Esophagus muscularis mucosa (tissue), 4 donors: ENCODE results near the gene RNF213. TPM values are rescaled to one million over a fixed set of nuclear protein-coding genes. Genes with fewer than 3 reads are reported as not detected.

Experiments
- DNase-seq: peaks from one replicate; pipeline ENCODE4 v3.0.0-alpha.2; 2017; ENCODE audit errors: extremely low spot score
- H3K27ac ChIP-seq, 4 donors: fragments of 200-600 bp; sonication (generic); replicated peaks in 1 of 4; 1 replicate in 3 of 4; 2 replicates in 1 of 4; pipeline ENCODE4 v1.5.1; 2016 to 2019; ENCODE audit warnings: mild to moderate bottlenecking in 1 of 4
- H3K27me3 ChIP-seq, 4 donors: fragments of 200-600 bp; sonication (generic); one replicate each; pipeline versions ENCODE4 v1.5.1 to v1.6.0; 2016 to 2019
- H3K36me3 ChIP-seq, 4 donors: fragments of 200-600 bp; sonication (generic); one replicate each; pipeline ENCODE4 v1.5.1; 2016 to 2019
- H3K4me1 ChIP-seq, 4 donors: fragments of 200-600 bp; sonication (generic); one replicate each; pipeline ENCODE4 v1.5.1; 2016 to 2019
- H3K4me3 ChIP-seq, 4 donors: fragments of 200-600 bp; sonication (generic); 1 replicate in 2 of 4; 2 replicates in 2 of 4; pipeline ENCODE4 v1.5.1; 2016 to 2019; ENCODE audit warnings: mild to moderate bottlenecking in 4 of 4, moderate library complexity in 1 of 4
- H3K9me3 ChIP-seq, 4 donors: fragments of 200-600 bp; sonication (generic); 1 replicate in 3 of 4; 2 replicates in 1 of 4; pipeline ENCODE4 v1.5.1; 2016 to 2019
- EP300 ChIP-seq: sonication (generic); formaldehyde crosslinking; IDR thresholded peaks from one replicate; pipeline ENCODE4 v1.6.1; 2017; ENCODE audit warnings: antibody characterized with exemption
- POLR2A ChIP-seq: fragments of 450-650 bp; IDR thresholded peaks from one replicate; pipeline ENCODE4 v1.6.1; 2017; ENCODE audit warnings: antibody characterized with exemption, moderate library complexity, mild to moderate bottlenecking, low read depth
- POLR2AphosphoS5 ChIP-seq, 2 donors: sonication (generic); formaldehyde crosslinking; IDR thresholded peaks; one replicate each; pipeline ENCODE4 v1.6.1; 2017; ENCODE audit warnings: antibody characterized with exemption in 2 of 2
- WGBS: methylation state at CpG from one replicate; pipeline ENCODE4 v1.1.5; 2018; 5-methylcytosine and 5-hydroxymethylcytosine counted together
- intact Hi-C: fragments of 100-400 bp; cut with DNase I; formaldehyde crosslinking; loops from one replicate; pipeline ENCODE4 v1.15.1; 2023
- total RNA-seq, 4 donors: library from RNA; depleted of rRNA; stranded (reverse); fragments of >200 nt; gene quantifications; one replicate each; pipeline versions ENCODE4 v1.1.0 to v1.2.1, GENCODE V29; 2016
- TF ChIP-seq, protein P1 (sequence below), 3 experiments: fragments of 200-600 bp in 2 of 3; fragments of 450-650 bp in 1 of 3; sonication (generic) in 2 of 3; IDR thresholded peaks; one replicate each; pipeline ENCODE4 v1.5.1; 2017 to 2019; ENCODE audit warnings: antibody characterized with exemption in 3 of 3, mild to moderate bottlenecking in 2 of 3, moderate library complexity in 1 of 3

RNF213 gene
- total RNA-seq, 4 donors from 2014 or later = 55.8 to 85.7 (median 75.9) TPM

DNA sequence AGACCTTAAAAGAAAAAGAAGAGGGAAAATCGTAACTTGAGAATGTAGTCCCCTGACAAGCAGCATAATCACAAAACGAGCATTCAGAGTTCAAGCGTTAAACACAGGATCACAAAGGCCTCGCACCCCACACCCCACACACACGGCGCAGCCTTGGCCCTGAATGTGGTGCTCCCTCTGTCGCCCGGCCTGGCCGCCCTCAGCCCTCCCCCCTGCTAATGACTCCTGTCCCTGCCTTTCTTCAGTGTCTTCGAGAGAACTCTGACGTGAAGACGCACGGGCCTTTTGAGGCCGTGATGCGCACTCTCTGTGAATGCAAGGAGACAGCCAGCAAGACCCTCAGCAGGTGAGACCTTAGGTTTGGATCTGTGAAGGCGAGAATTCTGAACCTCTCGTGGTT is 106.9 kb downstream of the RNF213 start:
- peaks cover 0 to 11% (median 6%) of the 10 kb centered on the region in 4 donors for H3K4me1 ChIP-seq
- intact Hi-C loops = no loop called here
- no peak for TF ChIP-seq EP300
- TF ChIP-seq POLR2AphosphoS5 (IDR thresholded peaks at IDR 0.05) = no peak
- no peak for TF ChIP-seq POLR2A
- TF ChIP-seq, protein P1, sequence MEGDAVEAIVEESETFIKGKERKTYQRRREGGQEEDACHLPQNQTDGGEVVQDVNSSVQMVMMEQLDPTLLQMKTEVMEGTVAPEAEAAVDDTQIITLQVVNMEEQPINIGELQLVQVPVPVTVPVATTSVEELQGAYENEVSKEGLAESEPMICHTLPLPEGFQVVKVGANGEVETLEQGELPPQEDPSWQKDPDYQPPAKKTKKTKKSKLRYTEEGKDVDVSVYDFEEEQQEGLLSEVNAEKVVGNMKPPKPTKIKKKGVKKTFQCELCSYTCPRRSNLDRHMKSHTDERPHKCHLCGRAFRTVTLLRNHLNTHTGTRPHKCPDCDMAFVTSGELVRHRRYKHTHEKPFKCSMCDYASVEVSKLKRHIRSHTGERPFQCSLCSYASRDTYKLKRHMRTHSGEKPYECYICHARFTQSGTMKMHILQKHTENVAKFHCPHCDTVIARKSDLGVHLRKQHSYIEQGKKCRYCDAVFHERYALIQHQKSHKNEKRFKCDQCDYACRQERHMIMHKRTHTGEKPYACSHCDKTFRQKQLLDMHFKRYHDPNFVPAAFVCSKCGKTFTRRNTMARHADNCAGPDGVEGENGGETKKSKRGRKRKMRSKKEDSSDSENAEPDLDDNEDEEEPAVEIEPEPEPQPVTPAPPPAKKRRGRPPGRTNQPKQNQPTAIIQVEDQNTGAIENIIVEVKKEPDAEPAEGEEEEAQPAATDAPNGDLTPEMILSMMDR (IDR thresholded peaks at IDR 0.05) = no peak
- DNase-seq = no peak
- H3K9me3 ChIP-seq = no peaks in the 10 kb centered on the region
- H3K27me3 ChIP-seq = no peaks in the 10 kb centered on the region
- peaks cover 67 to 100% (median 95%) of the 10 kb centered on the region in 4 donors for H3K36me3 ChIP-seq
- 83% methylated on average over 17 of the region's 17 CpGs for WGBS
- H3K27ac ChIP-seq = no peak overlapping the region
- no peak overlapping the region for H3K4me3 ChIP-seq

GRCh38 chr17:80371196-80371595 is 110.5 kb downstream of the RNF213 start:
- WGBS = 92% methylated on average over 5 of the region's 5 CpGs
- H3K4me3 ChIP-seq = no peak overlapping the region
- no peak for TF ChIP-seq POLR2A
- no peak for TF ChIP-seq POLR2AphosphoS5 (IDR thresholded peaks at IDR 0.05)
- TF ChIP-seq EP300 = no peak
- TF ChIP-seq, protein P1 (IDR thresholded peaks at IDR 0.05) = no peak
- intact Hi-C loops = no loop called here
- DNase-seq = no peak
- no peaks in the 10 kb centered on the region for H3K4me1 ChIP-seq
- peaks cover 66 to 100% (median 95%) of the 10 kb centered on the region in 4 donors for H3K36me3 ChIP-seq
- no peak overlapping the region for H3K27ac ChIP-seq
- no peaks in the 10 kb centered on the region for H3K9me3 ChIP-seq
- H3K27me3 ChIP-seq = no peaks in the 10 kb centered on the region

- TF ChIP-seq, protein P1 (IDR thresholded peaks at IDR 0.05) = no peak
- TF ChIP-seq EP300 (no peak), POLR2AphosphoS5 (IDR thresholded peaks at IDR 0.05) (no peak), POLR2A (no peak)
- no peak for DNase-seq
- Histone ChIP-seq H3K9me3 (no peaks in the 10 kb centered on the region), H3K27ac (no peak overlapping the region), H3K27me3 (no peaks in the 10 kb centered on the region), H3K4me3 (no peak overlapping the region), H3K36me3 (peaks cover 74 to 100% (median 99%) of the 10 kb centered on the region in 4 donors), H3K4me1 (no peaks in the 10 kb centered on the region)
- WGBS = 93% methylated on average over 11 of the region's 11 CpGs
- intact Hi-C loops = no loop called here
Measured at GRCh38 chr17:80372456-80372855, 111.8 kb downstream of the RNF213 start.

GRCh38 chr17:80372922-80373570 is 112.4 kb downstream of the RNF213 start:
- no peak for DNase-seq
- H3K27me3 ChIP-seq = no peaks in the 10 kb centered on the region
- H3K4me1 ChIP-seq = no peaks in the 10 kb centered on the region
- 93% methylated on average over 18 of the region's 18 CpGs for WGBS
- H3K9me3 ChIP-seq = no peaks in the 10 kb centered on the region
- H3K36me3 ChIP-seq = peaks cover 73 to 100% (median 99%) of the 10 kb centered on the region in 4 donors
- H3K4me3 ChIP-seq = no peak overlapping the region
- TF ChIP-seq POLR2A (no peak), EP300 (no peak), POLR2AphosphoS5 (IDR thresholded peaks at IDR 0.05) (no peak)
- TF ChIP-seq, protein P1 (IDR thresholded peaks at IDR 0.05) = no peak
- H3K27ac ChIP-seq = no peak overlapping the region
- intact Hi-C loops = no loop called here
